Glomerular visceral epithelial cell (primary cell): ENCODE results near the gene LSM10.

Experiments
- DNase-seq: peaks from one replicate; pipeline ENCODE4 v3.0.0-alpha.2; 2016; ENCODE audit errors: extremely low spot score

Gene LSM10

DNA sequence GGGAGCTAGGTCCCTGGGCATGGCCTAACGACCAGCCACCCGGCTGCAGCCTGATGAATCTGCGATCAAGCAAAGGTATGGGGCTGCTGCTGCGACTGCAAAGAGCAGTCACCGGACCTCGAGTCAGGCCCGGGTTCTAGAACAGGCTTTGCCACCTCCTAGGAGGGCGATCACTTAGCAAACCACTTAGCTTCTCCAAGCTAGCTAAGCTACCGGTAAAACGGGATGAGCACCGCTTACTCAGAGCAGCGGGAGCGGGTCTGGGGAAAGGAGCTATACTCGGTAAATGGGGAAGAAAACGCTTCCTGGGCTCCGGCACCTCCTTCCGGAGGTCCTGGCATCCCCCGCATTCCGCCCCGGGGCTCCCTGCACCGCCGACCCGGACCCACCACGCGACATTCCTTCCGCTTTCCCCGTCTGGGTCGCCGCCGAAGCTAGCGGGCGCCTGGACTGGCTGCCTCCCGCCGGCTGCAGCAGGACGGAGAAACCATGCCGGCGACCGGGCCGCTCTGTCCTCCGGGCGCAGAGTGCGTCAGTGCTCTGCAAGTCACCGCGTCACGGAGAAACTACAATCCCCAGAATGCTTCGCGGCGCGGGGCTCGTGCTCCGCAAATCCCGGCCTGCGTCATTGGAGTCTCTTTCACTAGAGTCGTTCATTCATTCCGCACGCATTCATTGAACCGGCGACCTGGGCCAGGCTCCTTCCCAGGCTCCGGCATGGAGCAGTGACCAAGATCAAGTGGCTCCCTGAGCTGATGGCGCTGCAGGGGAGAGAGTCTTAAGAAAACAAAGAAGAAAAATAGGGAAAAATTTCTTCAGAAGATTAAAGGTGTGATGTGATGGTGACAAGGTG, at the start of gene LSM10:
TSS of gene LSM10 (minus strand) at position 531 of the 853 bp plus-strand sequence. CDS start 3,779 bp downstream, outside the sequence.
- peak; percentile 86 for DNase-seq

- DNase-seq: no peak
Observed at GRCh38 chr1:36447450-36447849, 49.7 kb upstream of the LSM10 start.

DNA sequence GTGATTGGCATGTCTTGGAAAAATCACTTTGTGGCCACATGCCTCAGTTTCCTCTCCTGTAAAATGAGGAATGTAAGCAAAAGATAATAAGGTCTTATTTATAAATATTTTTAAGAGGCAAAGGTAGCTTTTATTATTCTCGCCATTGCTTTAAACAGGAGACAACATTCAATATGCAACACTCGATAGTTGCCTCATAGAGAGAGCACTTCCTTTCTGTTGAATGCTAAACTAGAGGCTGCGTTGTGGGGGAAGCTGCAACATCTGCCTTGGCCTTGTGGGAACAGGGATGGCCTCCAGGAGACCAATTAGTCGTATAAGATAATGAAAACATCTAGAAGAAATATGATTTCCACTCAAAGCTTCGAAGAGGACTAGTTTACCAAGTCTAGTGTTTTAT, 49.0 kb upstream of the LSM10 start:
- no peak for DNase-seq

DNA sequence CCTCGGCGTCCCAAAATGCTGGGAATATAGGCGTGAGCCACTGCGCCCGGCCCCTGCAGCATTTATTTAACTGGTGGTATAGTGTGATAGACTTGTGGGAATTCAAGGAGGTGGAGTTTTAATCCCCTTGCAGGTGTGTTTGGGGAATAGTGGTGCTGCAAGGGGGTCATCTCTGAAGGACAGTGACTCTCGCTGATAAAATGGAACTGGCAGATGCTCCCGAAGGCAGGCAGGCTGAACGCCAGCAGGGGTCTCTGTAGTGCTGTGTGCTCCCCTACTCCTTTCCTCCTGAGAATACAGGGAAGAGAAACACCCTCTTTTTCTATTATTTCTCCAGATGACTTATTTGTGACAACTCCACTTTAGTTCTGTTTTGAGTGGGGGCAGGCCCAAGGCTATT, 48.6 kb upstream of the LSM10 start:
- no peak for DNase-seq

DNA sequence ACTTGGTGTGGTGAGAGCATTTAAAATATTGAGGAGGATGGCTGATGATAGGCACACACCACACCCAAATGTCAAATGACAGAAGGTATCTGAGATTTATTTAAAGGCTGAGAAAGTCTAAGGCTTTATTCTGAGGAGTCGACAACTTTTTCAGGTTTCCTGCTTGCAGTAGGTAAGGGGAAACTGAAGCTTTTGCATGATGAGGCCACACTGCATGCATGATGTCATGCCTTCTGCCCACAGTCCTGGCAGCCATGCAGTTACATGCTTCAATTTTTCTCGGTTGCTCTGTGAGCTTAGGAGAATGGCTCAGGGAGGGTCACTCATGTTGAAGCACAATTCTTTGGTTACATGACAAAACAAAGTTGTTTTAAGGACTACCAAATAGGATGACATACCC, 45.6 kb upstream of the LSM10 start:
- no peak for DNase-seq

DNA sequence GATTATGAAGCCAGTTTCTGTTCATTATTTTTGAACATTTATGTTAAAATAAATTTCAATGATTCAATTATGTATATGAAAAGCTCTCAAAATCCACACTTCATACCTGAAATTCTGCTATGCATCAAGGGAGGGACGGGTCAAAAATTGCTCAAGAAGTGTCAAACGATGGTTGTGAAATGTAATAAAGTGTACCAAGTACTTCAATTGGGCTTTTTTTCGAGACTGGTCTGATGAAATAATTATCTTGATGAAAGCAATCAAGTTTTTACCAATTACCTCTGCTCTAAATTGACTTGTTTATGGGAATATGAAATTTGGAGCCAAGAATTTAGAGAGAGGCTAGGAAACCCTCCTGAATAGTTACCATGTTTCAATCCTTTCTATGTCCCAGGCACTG, 44.6 kb upstream of the LSM10 start:
- DNase-seq: no peak

DNA sequence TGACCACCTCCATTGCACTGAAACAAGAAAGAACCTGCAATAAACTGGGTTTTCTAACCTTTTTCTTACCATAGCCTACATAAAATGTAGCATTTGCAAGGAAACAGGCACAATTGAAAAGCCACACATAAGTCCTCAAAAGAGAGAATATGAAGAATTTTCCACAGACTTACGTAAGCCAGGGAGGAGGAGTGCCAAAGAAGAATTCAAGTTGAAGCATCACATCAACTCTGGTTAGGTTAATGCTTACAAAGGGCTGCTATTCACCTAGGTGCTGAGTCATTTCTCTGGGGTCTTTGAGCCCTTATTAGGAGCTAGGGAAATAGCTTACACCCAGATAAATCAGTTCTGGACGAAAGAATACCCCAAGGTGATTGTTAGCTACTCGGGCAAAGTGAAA, 42.9 kb upstream of the LSM10 start:
- DNase-seq: no peak

DNA sequence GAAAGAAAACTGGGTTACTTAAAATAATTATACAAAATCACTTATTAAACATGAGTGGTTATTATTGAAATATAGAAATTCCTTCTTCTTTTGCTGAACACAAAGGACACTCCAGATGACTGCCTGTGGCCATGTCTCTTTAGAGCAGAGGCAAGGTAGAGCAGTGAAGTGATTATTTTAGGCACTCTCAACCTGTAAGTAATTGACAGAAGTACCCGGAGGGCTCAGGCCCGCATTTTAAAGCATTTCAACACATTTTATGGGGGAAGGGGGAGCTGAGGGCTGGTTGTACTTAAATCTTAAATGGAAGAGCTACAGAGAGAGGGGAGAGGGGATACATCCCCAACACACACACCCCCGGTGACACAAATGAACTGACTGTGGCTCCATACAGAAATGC, 42.3 kb upstream of the LSM10 start:
- DNase-seq: no peak

- no peak for DNase-seq
Observed at GRCh38 chr1:36438715-36439114, 41.0 kb upstream of the LSM10 start.

- peak; percentile 60 for DNase-seq
Observed at GRCh38 chr1:36436821-36437220, 39.1 kb upstream of the LSM10 start.

- no peak for DNase-seq
Observed at GRCh38 chr1:36433102-36433501, 35.4 kb upstream of the LSM10 start.

- DNase-seq: peak; percentile 69
Observed at GRCh38 chr1:36432616-36433015, 34.9 kb upstream of the LSM10 start.

GRCh38 chr1:36425791-36426190, 28.1 kb upstream of the LSM10 start:
- DNase-seq: no peak

- no peak for DNase-seq
Observed at GRCh38 chr1:36421649-36422048, 23.9 kb upstream of the LSM10 start.

DNA sequence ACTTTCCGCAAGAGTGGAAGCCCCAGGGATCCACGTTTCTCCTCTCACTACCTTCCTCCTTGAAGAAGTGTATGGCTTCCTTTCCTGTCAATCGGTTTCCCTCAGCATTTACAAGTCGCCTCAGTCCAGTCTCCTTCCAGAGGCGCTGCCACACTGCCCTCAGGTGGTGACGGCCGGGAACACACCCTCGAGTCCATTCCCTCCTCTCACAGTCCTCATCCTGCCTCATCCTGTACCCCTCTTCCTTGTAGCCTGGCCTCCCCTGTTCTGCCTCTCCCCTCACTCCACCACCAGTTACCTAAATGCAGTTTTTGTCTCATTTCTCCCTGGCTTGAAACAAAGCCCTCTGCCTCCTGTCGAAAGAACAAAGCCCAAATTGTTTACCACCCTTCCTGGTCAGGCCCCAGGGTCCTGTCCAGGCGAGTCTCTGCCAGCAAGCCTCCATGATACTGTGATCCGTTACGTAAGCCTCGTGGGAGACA, 23.2 kb upstream of the LSM10 start:
- peak; percentile 88 for DNase-seq

DNA sequence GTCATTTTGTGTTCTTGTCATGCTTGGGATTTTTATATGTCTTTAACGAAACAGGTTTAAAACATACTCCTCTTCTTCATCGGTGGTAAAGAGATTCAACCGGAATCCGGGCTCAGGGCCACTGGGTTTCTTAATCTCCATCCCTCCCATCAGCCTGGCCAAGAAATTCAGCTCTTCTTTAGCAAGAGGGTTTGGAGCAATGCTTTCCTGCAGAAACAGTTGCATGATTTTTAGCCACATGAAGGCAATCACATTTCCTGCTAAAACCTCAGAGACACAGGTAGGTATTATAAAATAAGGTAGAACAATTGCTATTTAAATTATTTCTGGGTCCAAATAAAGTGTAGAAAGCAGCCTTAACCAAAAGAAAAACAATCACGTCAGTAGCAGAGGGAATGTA, 22.7 kb upstream of the LSM10 start:
- no peak for DNase-seq

- no peak for DNase-seq
Observed at GRCh38 chr1:36419569-36419968, 21.9 kb upstream of the LSM10 start.

DNA sequence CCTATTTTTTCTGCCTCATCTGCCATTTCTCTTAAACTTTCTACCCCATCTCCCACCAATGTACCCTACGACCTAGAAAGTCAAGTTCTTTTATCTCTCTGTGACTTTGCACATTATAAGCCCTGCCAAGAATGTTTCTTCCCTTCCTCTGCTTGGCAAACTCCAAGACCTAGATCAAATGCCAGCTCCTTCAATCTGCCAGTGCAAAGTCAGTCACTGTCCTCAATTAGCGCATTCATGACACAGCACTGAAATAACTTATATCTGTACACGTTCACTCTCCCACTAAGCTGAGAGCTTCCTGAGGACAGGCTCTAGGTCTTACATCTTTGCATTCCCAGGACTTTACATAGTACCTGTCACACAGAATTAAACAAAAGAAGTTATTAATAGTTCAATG, 21.4 kb upstream of the LSM10 start:
- no peak for DNase-seq

DNA sequence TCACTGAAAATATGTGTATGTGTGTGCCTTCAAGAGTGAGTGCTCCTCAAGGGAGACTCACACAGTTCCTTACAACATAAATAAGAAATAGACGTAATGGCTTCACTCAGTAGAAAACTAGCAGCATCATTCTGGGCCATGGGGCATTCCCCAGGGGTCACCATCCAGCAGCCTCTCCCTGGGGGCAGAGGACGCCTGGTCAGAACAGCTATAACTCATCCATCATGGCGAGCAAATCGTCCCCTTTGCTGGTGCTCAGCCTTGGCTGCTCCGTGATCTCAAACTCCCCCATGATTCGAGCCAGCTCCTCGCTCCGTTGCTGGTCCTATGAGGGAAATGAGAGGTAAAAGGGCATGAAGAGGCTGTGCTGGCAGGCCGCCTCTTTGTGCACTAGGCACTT, 20.2 kb upstream of the LSM10 start:
- no peak for DNase-seq

DNA sequence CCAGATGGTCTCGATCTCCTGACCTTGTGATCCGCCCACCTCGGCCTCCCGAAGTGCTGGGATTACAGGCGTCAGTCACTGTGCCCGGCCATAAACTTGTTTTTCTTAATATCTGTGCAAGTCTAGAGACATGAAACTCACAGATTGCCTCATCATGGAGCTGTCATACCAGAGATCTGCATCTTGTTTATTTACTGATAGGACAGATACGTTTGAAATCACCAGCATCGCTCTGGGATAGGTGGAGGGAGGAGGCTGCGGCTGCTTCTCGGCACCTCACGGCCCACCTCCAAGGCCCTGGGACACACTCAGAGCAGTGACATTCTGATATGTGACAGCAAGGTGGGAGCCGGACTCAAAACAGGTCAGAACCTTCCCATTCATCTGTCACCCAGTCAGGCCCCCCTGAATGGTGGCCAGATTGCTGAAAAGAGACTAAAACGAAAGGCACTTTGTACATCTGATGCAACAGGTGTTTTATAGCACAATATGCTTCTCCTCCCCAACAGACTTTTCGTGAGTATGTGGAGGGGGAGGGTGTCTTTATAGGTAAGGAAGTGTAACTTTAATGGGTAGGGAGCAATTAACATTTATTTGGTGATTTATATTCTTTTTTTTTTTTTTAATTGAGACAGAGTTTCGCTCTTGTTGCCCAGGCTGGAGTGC, 18.1 kb upstream of the LSM10 start:
- DNase-seq: no peak

DNA sequence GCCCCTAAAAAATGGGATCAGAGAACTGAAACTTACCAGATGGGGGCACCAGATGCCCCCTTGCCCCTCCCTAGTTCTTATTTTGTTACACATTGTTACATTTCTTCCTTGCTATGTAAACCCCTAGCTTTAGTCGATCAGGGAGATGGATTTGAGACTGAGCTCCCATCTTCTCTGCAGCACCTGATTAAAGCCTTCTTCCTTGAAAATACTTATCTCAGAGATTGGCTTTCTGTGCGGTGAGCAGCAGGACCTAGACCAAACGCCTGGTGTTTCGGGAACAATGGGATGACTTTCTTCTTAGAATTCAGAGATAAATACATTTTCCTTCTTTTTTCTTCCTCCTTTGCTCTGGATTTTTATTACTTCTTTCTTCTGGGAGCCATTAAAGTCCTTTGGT, 16.7 kb upstream of the LSM10 start:
- DNase-seq: no peak

- no peak for DNase-seq
Observed at GRCh38 chr1:36411674-36412648, 14.3 kb upstream of the LSM10 start.
